ENCODE measurements around the gene ROBO1. TPM values are rescaled to one million over a fixed set of nuclear protein-coding genes. Genes with fewer than 3 reads are reported as not detected.

The ROBO1 gene
- total and polyA plus RNA-seq, 12 donors: 6.4 to 144 (median 43.9) TPM

DNA sequence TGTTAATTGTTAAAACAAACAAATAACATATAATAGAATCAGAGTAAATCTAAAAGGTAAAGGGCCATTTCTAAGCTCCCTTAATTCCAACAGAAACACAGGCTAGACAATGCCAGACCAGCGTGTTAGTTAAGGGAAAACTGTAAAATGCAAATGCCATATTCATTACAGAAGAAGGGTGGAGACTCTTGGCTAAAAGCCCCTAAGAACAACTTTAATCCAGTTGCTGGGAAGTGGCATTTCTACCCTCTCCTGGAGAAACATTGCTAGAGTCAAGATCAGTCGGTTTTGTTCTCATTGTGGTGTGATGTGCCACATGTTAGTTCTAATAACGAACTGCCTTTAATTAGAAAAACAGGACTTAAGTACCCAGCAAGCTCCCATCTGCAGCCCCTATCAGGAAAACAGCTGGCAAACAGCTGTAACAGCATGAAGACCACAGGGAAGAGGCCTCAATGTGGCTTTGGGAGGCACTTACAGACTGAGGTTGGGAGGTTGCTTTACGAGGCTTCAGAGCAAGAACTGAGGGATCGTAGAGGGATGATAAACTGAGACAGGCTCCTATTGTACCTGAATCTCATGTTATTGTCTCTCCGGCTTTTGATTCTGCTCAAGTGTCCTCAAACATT is 1134.8 kb downstream of the ROBO1 start:
- Histone ChIP-seq H3K4me1 (replicated peaks in 1 of 2) (no peaks in the 10 kb centered on the region), H3K4me3 (no peak overlapping the region), H3K27me3 (no peaks in the 10 kb centered on the region), H3K27ac (no peak overlapping the region), H3K36me3 (replicated peaks in 1 of 2) (no peaks in the 10 kb centered on the region), H3K9me3 (replicated peaks in 1 of 3) (no peaks in the 10 kb centered on the region)
- DNase-seq: no peak
- 79 to 87% (median 84%) methylated on average over 6 of the region's 6 CpGs for WGBS, 4 donors
- intact Hi-C loops (cut with DNase I): no loop called here
- TF ChIP-seq, protein P1, sequence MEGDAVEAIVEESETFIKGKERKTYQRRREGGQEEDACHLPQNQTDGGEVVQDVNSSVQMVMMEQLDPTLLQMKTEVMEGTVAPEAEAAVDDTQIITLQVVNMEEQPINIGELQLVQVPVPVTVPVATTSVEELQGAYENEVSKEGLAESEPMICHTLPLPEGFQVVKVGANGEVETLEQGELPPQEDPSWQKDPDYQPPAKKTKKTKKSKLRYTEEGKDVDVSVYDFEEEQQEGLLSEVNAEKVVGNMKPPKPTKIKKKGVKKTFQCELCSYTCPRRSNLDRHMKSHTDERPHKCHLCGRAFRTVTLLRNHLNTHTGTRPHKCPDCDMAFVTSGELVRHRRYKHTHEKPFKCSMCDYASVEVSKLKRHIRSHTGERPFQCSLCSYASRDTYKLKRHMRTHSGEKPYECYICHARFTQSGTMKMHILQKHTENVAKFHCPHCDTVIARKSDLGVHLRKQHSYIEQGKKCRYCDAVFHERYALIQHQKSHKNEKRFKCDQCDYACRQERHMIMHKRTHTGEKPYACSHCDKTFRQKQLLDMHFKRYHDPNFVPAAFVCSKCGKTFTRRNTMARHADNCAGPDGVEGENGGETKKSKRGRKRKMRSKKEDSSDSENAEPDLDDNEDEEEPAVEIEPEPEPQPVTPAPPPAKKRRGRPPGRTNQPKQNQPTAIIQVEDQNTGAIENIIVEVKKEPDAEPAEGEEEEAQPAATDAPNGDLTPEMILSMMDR (IDR thresholded peaks at IDR 0.05): no peak
- TF ChIP-seq POLR2A (IDR thresholded peaks at IDR 0.05): no peak

DNA sequence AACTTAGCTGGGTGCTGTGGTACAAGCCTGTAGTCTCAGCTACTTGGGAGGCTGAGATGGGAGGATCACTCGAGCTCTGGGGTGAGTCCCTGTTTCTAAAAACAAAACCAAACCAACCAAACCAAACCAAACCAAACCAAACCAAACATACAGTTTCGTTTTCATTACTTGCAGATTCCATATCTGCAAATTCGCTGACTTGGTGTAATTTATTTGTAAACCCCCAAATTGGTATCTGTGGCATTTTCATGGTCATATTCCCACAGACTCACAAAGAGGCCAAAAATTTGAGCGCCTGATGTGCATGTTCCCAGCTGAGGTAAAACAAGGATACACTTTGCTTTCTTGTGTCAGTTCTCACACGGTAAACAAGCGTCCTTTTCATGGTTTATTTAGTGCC is 1138.3 kb downstream of the ROBO1 start:
- no peaks in the 10 kb centered on the region for H3K4me1 ChIP-seq (replicated peaks in 1 of 2)
- no peaks in the 10 kb centered on the region for H3K27me3 ChIP-seq
- no peak overlapping the region for H3K27ac ChIP-seq
- no peaks in the 10 kb centered on the region for H3K9me3 ChIP-seq (replicated peaks in 1 of 3)
- H3K4me3 ChIP-seq: no peak overlapping the region
- TF ChIP-seq, protein P1 (IDR thresholded peaks at IDR 0.05): no peak
- TF ChIP-seq POLR2A (IDR thresholded peaks at IDR 0.05): no peak
- intact Hi-C loops (cut with DNase I): no loop called here
- 89 to 96% (median 92%) methylated on average over 6 of the region's 6 CpGs for WGBS, 4 donors
- no peak for DNase-seq
- H3K36me3 ChIP-seq (replicated peaks in 1 of 2): no peaks in the 10 kb centered on the region

DNA sequence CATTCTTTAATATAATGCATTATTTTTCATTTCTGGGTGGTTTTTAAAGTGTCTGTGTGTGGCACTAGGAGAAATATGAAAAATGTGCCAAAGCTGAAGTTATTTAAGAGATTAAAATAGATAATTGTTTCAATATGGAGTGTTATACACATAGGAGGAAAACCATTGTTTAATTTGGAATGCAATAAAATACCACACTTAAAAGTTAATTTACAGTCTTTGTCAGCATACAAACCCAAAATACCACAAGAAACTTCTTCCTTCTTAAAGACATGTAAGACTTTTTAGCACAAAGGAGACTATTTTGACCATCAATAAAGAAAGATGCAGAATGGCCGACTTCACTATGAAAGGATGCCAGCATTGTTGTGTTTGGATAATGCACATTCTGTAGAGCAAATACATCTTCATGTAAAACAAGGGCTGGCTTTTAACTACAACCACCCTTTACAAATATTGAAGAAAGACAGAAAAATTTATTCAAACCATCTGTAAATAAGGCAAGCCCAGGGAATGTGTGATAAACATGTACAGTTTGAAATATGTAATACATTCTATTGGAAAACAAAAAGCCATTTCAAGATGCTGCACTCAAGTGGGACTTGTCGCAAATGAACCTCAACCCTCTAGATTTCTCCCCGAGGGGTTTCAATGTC is 1146.6 kb downstream of the ROBO1 start:
- no peak overlapping the region for H3K4me3 ChIP-seq
- H3K27me3 ChIP-seq: no peaks in the 10 kb centered on the region
- intact Hi-C loops (cut with DNase I): no loop called here
- 87 to 93% (median 92%) methylated on average over 3 of the region's 3 CpGs for WGBS, 4 donors
- TF ChIP-seq POLR2A (IDR thresholded peaks at IDR 0.05): no peak
- TF ChIP-seq, protein P1 (IDR thresholded peaks at IDR 0.05): no peak
- H3K9me3 ChIP-seq (replicated peaks in 1 of 3): no peaks in the 10 kb centered on the region
- no peaks in the 10 kb centered on the region for H3K4me1 ChIP-seq (replicated peaks in 1 of 2)
- H3K36me3 ChIP-seq (replicated peaks in 1 of 2): peaks cover 0 to 3% of the 10 kb centered on the region in 2 donors
- no peak overlapping the region for H3K27ac ChIP-seq
- no peak for DNase-seq

DNA sequence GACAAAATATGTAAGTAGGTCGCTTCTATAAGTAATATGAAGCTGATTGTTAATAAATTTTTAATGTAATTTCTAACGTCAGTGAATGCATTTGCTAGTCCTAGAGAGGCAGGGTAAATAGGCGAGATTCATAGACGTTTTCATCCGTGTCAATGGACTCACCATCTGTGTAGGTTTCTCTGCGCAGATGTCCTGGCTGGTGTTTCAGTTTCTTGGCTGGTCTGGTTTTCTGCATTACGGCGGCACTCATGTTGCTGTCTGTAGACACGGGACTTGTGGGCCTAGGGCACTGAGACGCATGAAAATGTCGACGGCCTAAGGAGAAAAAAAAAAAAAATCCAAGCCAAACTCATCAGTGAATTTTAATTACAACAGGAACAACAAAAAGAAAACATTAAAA is 1153.3 kb downstream of the ROBO1 start:
- Histone ChIP-seq H3K9me3 (replicated peaks in 1 of 3) (peaks cover 0 to 4% (median 0%) of the 10 kb centered on the region in 3 donors), H3K4me1 (replicated peaks in 1 of 2) (no peaks in the 10 kb centered on the region), H3K27me3 (no peaks in the 10 kb centered on the region), H3K4me3 (no peak overlapping the region), H3K36me3 (replicated peaks in 1 of 2) (peaks cover 0 to 3% of the 10 kb centered on the region in 2 donors), H3K27ac (no peak overlapping the region)
- TF ChIP-seq, protein P1 (IDR thresholded peaks at IDR 0.05): no peak
- no peak for TF ChIP-seq POLR2A (IDR thresholded peaks at IDR 0.05)
- DNase-seq: no peak
- intact Hi-C loops (cut with DNase I): no loop called here
- 91 to 94% (median 93%) methylated on average over 12 of the region's 12 CpGs for WGBS, 4 donors
